IMR-90 (cell line): ENCODE measurements around the gene GCLC. TPM values are rescaled to one million over a fixed set of nuclear protein-coding genes. Genes with fewer than 3 reads are reported as not detected.

ENCODE experiments used
- ATAC-seq: fragments of 200-7000 bp; cut with Tn5 transposase; 2 replicates; pipeline ENCODE4 v1.9.1; 2020; ENCODE audit warnings: low read depth, mild to moderate bottlenecking, moderate library complexity
- BruUV-seq: library from RNA; stranded (reverse); fragments of 400-500 nt; replicated peaks from 2 replicates; lab custom pipeline; 2021; lab: Mats Ljungman, UMichigan
- CTCF ChIA-PET: fragments of 300-600 bp; formaldehyde crosslinking; extraction: SDS; loops from one replicate; lab custom pipeline; 2021; ENCODE audit warnings: antibody characterized with exemption; lab: Yijun Ruan, JAX
- POLR2A ChIA-PET: fragments of 300-600 bp; sonication (Branson Sonifier 250); formaldehyde crosslinking; loops from one replicate; lab custom pipeline; 2022; ENCODE audit warnings: antibody characterized with exemption; ENCODE audit not compliant: unreplicated experiment; lab: Charles Lee
- DNase-seq: peaks from one replicate; pipeline ENCODE4 v3.0.0; 2013
- H2AFZ ChIP-seq: replicated peaks from 2 replicates; pipeline ENCODE3; 2013; ENCODE audit warnings: low read length, mild to moderate bottlenecking; ENCODE audit not compliant: poor library complexity
- H2AK5ac ChIP-seq: 2 replicates; pipeline ENCODE4 v1.6.1; 2013; ENCODE audit warnings: low read depth, low read length, inconsistent platforms
- H2AK9ac ChIP-seq: replicated peaks from 2 replicates; pipeline ENCODE3; 2013; ENCODE audit warnings: mild to moderate bottlenecking, low read depth, low read length, moderate library complexity; ENCODE audit not compliant: poor library complexity
- H2BK120ac ChIP-seq: 2 replicates; pipeline ENCODE4 v1.6.1; 2013; ENCODE audit warnings: low read depth, low read length, inconsistent platforms
- H2BK15ac ChIP-seq: 3 replicates; pipeline ENCODE4 v1.6.1; 2013; ENCODE audit warnings: low read depth, low read length, inconsistent platforms
- H2BK20ac ChIP-seq: 2 replicates; pipeline ENCODE4 v1.6.1; 2013; ENCODE audit warnings: low read depth, mild to moderate bottlenecking, inconsistent platforms, low read length, moderate library complexity
- H2BK5ac ChIP-seq: 2 replicates; pipeline ENCODE4 v1.6.1; 2013; ENCODE audit warnings: mild to moderate bottlenecking, low read depth, low read length, inconsistent platforms; ENCODE audit not compliant: poor library complexity, severe bottlenecking
- H3K14ac ChIP-seq: replicated peaks from 2 replicates; pipeline ENCODE4 v1.6.1; 2013; ENCODE audit warnings: low read depth, low read length, inconsistent platforms
- H3K18ac ChIP-seq: 2 replicates; pipeline ENCODE4 v1.6.1; 2013; ENCODE audit warnings: low read depth, low read length, control low read depth
- H3K23ac ChIP-seq: 2 replicates; pipeline ENCODE4 v1.6.1; 2013; ENCODE audit warnings: low read depth, low read length, inconsistent platforms
- H3K27ac ChIP-seq: 2 replicates; pipeline ENCODE4 v1.5.1; 2013; ENCODE audit warnings: mild to moderate bottlenecking, control low read depth, low read length; ENCODE audit not compliant: insufficient read depth
- H3K27me3 ChIP-seq: 2 replicates; pipeline ENCODE4 v1.6.1; 2013; ENCODE audit warnings: low read length; ENCODE audit not compliant: control insufficient read depth, insufficient read depth
- H3K36me3 ChIP-seq: 2 replicates; pipeline ENCODE4 v1.6.1; 2013; ENCODE audit warnings: low read length, mixed read lengths; ENCODE audit not compliant: control insufficient read depth, insufficient read depth
- H3K4ac ChIP-seq: 2 replicates; pipeline ENCODE4 v1.6.1; 2013; ENCODE audit warnings: low read depth, low read length, inconsistent platforms
- H3K4me1 ChIP-seq: 2 replicates; pipeline ENCODE4 v1.6.1; 2013; ENCODE audit warnings: low read length, mixed read lengths; ENCODE audit not compliant: control insufficient read depth, insufficient read depth
- H3K4me2 ChIP-seq: 2 replicates; pipeline ENCODE4 v1.6.1; 2013; ENCODE audit warnings: low read depth, mild to moderate bottlenecking, control low read depth, low read length, moderate library complexity
- H3K4me3 ChIP-seq: 2 replicates; pipeline ENCODE4 v1.5.1; 2013; ENCODE audit warnings: low read depth, mild to moderate bottlenecking, control low read depth, low read length, moderate library complexity; ENCODE audit not compliant: insufficient read depth
- H3K56ac ChIP-seq: 2 replicates; pipeline ENCODE4 v1.6.1; 2013; ENCODE audit warnings: low read length, inconsistent platforms; ENCODE audit not compliant: insufficient read depth; ENCODE audit errors: extremely low read depth
- H3K79me1 ChIP-seq, 2 experiments: 2 replicates each; pipeline ENCODE4 v1.6.1; 2013; ENCODE audit warnings: low read length in 2 of 2, inconsistent platforms in 1 of 2, low read depth in 1 of 2
- H3K9ac ChIP-seq: 2 replicates; pipeline ENCODE4 v1.6.1; 2013; ENCODE audit warnings: low read depth, low read length, control low read depth
- H3K9me1 ChIP-seq: 2 replicates; pipeline ENCODE4 v1.6.1; 2013; ENCODE audit warnings: low read length, inconsistent platforms; ENCODE audit not compliant: insufficient read depth
- H3K9me3 ChIP-seq: 2 replicates; pipeline ENCODE4 v1.6.1; 2013; ENCODE audit warnings: low read length; ENCODE audit not compliant: control insufficient read depth, insufficient read depth
- H4K20me1 ChIP-seq: 2 replicates; pipeline ENCODE4 v1.6.1; 2013; ENCODE audit warnings: low read length, inconsistent platforms; ENCODE audit not compliant: insufficient read depth
- H4K5ac ChIP-seq: 2 replicates; pipeline ENCODE4 v1.6.1; 2013; ENCODE audit warnings: mild to moderate bottlenecking, low read depth, low read length, control low read depth
- H4K8ac ChIP-seq, 2 experiments: 2 replicates each; pipeline ENCODE4 v1.6.1; 2013; ENCODE audit warnings: low read depth in 2 of 2, low read length in 2 of 2, control low read depth in 1 of 2, inconsistent platforms in 1 of 2
- H4K91ac ChIP-seq: 2 replicates; pipeline ENCODE4 v1.6.1; 2013; ENCODE audit warnings: low read depth, low read length, inconsistent platforms; ENCODE audit not compliant: insufficient read depth
- CEBPB ChIP-seq: IDR thresholded peaks from 2 replicates; pipeline ENCODE4 v1.6.1; 2012; ENCODE audit warnings: low read depth, low read length, improper control_type of control experiment
- MAZ ChIP-seq: IDR thresholded peaks from 2 replicates; pipeline ENCODE4 v1.6.1; 2012; ENCODE audit warnings: low read depth, mild to moderate bottlenecking, low read length, improper control_type of control experiment, moderate library complexity, borderline replicate concordance
- NFE2L2 ChIP-seq: fragments of 150-350 bp; IDR thresholded peaks from 2 replicates; pipeline ENCODE4 v1.6.1; 2016; ENCODE audit warnings: low read depth, mild to moderate bottlenecking, low read length
- WGBS, 2 experiments: methylation state at CpG; one replicate each; pipeline versions ENCODE4 v1.1.5 to v1.1.7; 2013; ENCODE audit warnings: missing lambda C conversion rate in 2 of 2; ENCODE audit not compliant: insufficient read length in 1 of 2; ENCODE audit errors: extremely low coverage in 2 of 2; 5-methylcytosine and 5-hydroxymethylcytosine counted together
- dilution Hi-C: fragments of 300-500 bp; cut with HindIII; formaldehyde crosslinking; loops from one replicate; pipeline ENCODE4 v1.14.3; 2018; ENCODE audit warnings: low sequenced_read_pairs; ENCODE audit not compliant: unreplicated experiment
- in situ Hi-C: fragments of 300-500 bp; cut with MboI; formaldehyde crosslinking; loops from 3 replicates; pipeline ENCODE4 v1.14.3; 2019; ENCODE audit warnings: low sequenced_read_pairs, inconsistent platforms, mixed read lengths
- intact Hi-C: fragments of 100-400 bp; cut with micrococcal nuclease; formaldehyde crosslinking; loops from 2 replicates; pipeline ENCODE4 v1.10.0; 2022
- polyA plus RNA-seq, 3 experiments: library from polyadenylated mRNA; depleted of rRNA; stranded (reverse); fragments of >200 nt; gene quantifications; 2 replicates each; pipeline ENCODE4 v1.2.3, GENCODE V29; 2012; ENCODE audit warnings: low replicate concordance in 1 of 3
- total RNA-seq: library from RNA; depleted of rRNA; stranded (reverse); fragments of >200 nt; gene quantifications from 2 replicates; pipeline ENCODE4 v1.2.3, GENCODE V29; 2012

GCLC gene
- total and polyA plus RNA-seq, 2 of the 4 experiments (the other 2 are of a cell fraction), result 14.2 to 24.2 TPM

DNA sequence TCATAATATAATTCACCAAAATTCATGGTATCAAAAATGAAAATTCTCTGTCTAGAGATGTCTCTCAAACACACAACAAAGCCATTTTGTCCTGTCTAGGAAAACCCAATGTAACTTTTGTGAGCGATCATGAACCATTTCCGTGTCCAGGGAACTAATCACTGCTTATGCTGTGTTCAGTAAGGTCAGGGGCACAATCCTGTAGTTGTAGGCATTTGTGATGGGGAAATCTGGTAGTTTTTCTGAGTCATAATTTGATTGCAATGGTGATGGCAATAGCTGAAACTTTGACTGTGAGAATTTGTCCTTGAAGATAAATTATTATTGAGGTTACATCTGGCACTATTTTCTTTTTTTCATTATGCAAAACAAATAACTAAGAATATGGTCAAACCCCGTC is 21.0 kb upstream of the GCLC start:
- no peaks in the 10 kb centered on the region for H3K4me1 ChIP-seq
- intact Hi-C loops, result no loop called here
- WGBS, 2 experiments, result no CpG with 5 or more reads among the region's 3 CpGs
- H3K27me3 ChIP-seq, result peaks cover 4% of the 10 kb centered on the region
- H3K9ac ChIP-seq, result no peak overlapping the region
- no peaks in the 10 kb centered on the region for H3K9me3 ChIP-seq
- H2AK5ac ChIP-seq, result no peak overlapping the region
- H4K5ac ChIP-seq, result no peak overlapping the region
- dilution Hi-C loops, result no loop called here
- no peak overlapping the region for H2AK9ac ChIP-seq
- H3K4me3 ChIP-seq, result no peak overlapping the region
- ChIA-PET POLR2A (no interaction called here), CTCF (no interaction called here)
- H4K8ac ChIP-seq, result no peak overlapping the region
- in situ Hi-C loops, result no loop called here
- H3K36me3 ChIP-seq, result no peaks in the 10 kb centered on the region
- H3K27ac ChIP-seq, result no peak overlapping the region
- no peak overlapping the region for H4K91ac ChIP-seq
- ATAC-seq (no peak), DNase-seq (peak; percentile 28)
- TF ChIP-seq CEBPB (peak; percentile 19; the same call in 1 of the 2 replicates), MAZ (no peak), NFE2L2 (no peak)
- H2BK20ac ChIP-seq, result no peak overlapping the region
- no peak overlapping the region for H3K4me2 ChIP-seq
- no peak overlapping the region for H3K18ac ChIP-seq
- H3K4ac ChIP-seq, result no peak overlapping the region
- no peaks in the 10 kb centered on the region for H3K79me1 ChIP-seq
- H2AFZ ChIP-seq, result no peak overlapping the region
- H2BK5ac ChIP-seq, result no peak overlapping the region
- H3K56ac ChIP-seq, result no peak overlapping the region
- H3K14ac ChIP-seq, result no peak overlapping the region
- no peak overlapping the region for H3K23ac ChIP-seq
- BruUV-seq, result no TSS peak
- H3K9me1 ChIP-seq, result 0 out of 2 replicates have a peak, but pooled peaks cover 3% of the 10 kb centered on the region
- no peaks in the 10 kb centered on the region for H4K20me1 ChIP-seq
- H2BK120ac ChIP-seq, result no peak overlapping the region
- no peak overlapping the region for H2BK15ac ChIP-seq
